Fibroblast of upper back skin (primary cell): ENCODE data around the gene TBX5.
A peak's percentile ranks its signal among the peaks of the same experiment; 100 is the strongest.

Experiments
- DNase-seq: peaks from one replicate; pipeline ENCODE4 v3.0.0-alpha.2; 2013

The TBX5 gene

DNA sequence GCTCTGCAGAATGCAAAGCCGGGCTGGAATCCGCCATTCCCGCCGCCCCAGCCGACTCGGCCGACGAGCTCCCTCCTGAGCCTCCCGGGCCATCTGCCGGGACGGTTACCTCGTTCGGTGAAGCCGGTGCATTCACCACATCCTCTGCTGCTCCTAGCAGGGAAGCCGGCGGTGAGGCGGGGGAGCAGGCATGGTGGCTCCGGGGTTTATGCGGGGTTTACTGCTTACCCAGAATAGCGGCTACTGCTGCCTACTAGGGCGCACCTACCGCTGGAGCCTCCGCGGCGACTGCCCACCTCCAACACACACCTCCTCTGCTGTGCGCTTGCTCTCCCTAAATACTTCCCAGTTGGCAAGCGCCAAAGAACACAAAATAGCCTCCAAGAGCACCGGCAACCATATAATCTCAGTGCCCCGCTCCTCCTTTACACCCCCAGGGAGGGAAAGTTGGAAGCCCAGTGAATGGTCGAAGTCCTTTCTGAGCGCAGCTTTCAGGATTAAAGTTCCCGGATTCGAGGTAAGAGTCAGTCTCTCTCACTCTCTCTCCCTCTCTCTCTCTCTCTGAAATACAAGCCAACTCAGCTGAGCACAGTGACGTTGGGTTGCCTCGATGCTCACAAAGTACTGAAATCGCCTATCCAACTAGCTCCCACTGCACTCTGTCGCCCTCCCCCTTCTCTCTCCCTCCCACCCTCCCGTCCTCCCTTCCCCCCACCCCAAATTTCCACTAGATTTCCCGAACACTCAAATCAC lies at the start of gene TBX5:
TBX5 (minus strand) TSS at position 626 of the 753 bp plus-strand sequence. CDS start 2,246 bp downstream, outside the sequence.
- peak; percentile 41 for DNase-seq

DNA sequence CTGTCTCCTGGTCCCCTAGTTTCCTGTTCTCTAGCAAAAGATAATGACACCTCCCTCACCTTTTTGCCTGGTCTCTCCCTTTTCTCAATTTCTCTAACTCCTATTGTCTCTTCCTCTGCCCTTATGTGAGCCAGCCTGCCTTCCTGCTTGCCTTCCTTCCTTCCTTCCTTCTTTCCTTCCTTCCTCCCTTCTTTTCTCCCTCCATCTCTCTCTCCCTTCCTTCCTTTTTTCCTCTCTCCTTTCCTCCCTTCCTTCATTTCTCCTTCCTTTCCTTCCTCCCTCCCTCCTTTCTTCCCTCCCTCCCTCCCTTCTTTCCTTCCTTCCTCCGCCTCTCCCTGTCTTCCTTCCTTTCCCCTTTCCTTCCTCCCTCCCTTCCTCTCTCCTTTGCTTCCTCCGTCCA lies 45.7 kb upstream of the TBX5 start:
- no peak for DNase-seq

DNA sequence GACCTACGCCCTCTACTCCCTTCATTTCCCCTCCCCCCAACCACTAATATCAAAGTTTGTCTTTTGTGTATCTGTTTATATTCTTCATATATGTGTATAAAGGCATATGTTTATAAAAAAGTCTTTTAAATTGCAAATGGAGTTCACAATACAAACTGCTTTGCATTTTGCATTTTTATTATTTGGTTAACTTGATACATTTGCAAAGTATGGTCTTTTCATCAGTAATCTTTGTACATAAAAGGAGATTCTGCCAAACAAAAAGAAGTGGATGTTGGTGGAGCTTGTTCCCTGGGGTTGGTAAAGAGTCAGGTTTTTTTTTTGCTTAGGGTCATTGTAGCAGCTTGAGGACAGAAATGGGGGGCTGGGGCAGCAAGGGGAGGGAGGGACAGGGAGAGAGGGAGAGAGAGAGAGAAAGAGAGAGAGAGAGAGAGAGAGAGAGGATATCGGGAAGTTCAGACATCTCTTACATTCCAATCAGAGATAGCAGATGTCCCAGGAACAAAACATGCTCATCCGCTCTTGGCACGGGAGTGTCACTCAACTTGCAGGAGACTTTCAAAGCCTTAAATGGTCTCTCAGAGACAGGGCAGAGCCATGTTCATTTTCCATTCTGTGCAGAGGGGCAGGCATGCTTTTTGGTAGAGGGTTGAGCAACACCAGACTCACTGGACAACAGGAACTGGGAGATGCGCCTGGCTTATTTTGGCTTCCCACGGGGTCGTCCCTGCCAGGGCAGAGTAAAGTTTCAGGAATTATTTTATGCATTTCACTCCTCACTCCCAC lies 44.8 kb upstream of the TBX5 start:
- no peak for DNase-seq

- DNase-seq: no peak
Measured at GRCh38 chr12:114450019-114450418, 44.1 kb upstream of the TBX5 start.

- DNase-seq: no peak
Measured at GRCh38 chr12:114448618-114448933, 42.6 kb upstream of the TBX5 start.

DNA sequence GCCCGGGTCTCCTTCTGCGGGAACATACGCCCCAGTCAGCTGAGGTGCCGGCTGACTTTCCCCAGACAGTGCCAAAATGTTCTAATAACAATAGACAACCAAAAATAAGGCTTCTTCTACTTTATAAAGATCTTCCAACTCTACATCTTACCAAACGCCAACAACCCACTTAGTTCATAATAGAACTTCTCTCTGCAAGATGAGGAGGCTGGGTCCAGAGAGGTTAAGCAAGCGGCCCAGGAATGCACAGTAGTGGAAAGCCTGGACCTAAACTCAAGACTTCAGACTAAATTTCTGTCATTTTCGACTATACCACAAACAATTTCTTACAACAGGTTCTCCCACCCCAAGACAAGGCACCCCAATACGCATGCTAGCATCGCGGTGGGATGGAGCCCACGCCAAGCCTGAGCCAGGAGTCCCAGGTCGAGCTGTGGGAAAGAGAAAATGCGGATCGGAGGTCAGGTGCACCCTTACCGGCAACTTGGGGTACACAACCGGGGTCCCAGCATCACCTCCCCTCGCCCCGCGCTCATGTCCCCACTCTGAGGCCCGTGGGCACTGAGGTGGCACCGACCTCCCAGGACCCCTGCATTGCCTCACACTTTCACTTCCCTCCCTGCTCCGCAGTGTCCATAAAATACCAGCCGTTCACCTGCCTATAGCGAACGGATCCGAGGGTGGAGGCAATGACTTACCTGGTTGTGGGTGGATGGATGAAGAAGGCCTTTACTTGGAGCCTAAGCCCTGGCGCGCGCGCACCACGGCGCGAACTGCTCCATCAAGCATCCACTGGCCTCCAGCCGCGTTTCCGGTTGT lies 42.1 kb upstream of the TBX5 start:
- DNase-seq: no peak

DNA sequence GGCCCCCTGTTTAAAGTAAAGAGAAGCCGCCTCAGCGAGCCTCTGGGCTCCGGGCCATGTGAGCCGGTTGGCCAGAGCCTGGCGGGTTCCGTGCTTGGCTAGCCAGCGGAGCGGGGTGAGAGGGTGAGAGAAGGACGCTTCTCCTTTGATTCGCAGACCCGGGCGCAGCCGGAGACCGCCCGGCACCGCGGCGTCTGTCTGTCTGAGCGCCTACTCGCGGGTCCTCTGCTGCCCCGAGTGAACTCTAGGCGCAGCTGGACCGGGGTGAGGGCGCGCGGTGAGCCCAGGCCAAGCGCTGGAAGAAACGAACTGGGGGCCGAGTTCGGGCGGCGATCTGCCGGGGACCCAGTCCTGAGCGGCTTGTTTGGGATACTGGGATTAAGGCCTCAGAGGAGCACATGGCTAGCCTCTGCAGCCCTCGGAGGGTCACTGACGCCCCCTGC lies 41.4 kb upstream of the TBX5 start:
- no peak for DNase-seq

DNA sequence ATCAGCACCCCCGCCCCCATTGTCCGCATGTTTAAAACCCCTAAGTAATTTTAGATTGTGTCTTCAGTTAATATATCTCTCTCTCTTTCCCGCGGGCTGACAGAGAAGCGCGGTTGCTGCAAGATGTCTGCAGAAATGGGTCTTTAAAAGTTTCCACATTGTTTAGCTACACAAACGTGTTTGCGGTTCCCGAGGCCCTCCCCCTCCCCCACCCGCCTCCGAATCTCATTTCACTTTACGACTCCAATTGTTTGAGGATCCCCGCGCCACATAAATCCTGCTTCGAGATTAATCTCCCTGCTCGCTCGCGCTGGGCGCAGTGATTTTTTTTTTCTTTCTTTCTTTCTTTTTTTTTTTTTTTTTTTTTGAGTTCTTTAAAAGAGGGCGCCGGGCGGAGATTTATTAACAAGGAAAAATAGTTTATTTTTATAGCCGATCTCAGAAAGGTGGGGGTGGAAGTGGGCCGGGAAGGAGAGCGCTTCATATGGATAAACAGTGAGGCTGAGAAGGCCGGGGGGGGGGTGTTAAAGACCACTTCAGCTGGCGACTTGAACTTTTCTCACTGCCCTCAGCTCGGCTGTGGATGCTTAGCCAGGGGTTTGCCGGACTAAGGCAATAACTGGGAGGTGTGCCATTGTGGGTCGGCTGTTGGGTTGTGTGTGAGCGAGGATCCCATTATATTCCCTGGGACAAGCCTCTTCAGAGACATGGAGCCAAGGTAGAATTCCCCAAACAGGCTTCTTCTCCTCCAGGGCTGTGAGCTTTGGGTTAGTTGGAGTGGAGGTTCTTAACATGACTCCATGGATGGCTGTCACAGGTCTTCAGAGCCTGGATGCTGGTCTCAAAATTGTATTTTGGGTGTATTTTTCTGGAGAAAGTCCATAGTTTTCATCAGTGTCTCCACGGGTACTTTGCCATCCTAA lies 39.7 kb upstream of the TBX5 start:
- no peak for DNase-seq

- DNase-seq: no peak
Measured at GRCh38 chr12:114444422-114445279, 38.7 kb upstream of the TBX5 start.

DNA sequence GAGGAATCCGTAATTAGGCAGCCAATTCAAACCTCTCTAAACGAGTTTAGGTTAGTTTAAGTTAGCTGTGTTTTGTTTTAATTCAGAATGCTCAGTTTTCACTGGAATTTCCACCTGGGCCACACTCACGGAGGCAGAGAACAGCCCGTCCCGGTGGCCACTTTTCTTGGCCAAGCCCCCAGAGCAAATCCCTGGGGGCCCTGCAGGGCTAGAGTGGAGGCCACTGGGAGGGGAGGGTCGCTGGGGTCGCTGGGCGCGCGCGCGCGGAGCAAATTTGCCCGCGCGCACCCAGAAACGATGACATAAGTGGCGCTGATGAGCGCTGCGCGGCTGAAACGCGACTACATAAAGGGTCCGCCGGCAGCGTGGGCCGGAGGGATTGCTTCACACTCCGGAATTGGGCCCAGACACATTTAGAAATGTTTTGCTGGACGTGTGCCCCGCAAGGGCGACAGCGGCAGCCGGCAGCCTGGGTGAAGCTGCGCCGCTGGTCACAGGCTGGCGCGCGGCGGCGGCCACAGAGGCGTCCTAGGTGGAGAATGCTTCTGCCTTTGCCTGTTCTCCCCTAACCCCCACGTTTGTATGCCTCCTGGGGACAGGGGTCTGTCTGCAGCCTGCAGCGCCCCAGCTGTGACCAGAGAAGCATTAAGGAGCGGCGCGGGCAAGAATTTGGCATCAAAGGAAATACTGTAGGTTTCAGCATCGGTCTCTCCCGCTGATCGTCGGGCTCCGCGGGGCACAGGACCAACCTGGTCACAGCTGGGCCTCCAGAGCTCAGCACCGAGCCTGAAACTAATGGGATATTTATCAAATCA lies 37.9 kb upstream of the TBX5 start:
- no peak for DNase-seq

DNA sequence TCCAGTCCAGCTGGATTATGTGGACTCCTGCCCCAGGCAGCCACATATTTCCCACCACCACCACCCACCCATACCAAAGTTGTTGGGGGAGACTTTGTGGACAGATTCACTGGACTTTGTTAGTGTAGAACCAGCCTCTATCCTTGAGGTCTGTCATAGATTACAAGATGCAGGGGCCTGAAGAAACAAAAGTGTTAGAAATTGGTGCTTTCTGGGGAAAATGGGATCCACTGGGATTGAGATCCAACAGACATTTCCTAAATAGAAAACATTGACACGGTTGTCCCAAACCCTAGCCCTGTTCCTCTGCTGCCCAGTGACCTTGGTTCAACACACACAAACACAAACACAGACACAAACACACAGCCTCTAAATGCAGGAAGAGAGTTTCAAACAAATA lies 36.6 kb upstream of the TBX5 start:
- DNase-seq: no peak

DNA sequence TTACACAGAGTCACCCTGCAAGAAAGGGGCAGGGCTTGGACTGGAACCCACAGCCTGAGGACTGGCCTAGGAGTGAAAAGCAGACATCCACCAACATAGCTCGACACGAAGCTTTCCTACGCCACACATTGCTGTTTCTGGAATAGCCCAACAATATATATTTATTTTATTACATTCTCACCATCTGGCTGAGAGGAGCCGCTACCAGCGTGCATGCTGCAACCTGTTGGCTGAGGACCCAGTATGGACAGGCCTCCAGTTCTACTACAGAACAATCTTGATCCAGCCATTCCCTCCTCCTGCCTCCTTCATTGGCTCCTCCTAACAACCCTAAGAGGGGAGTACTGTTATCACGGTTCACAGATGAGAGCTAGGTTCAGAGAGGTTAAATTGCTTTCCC lies 35.6 kb upstream of the TBX5 start:
- DNase-seq: no peak

GRCh38 chr12:114441039-114441383 lies 35.1 kb upstream of the TBX5 start:
- DNase-seq: no peak

GRCh38 chr12:114440270-114441038 lies 34.5 kb upstream of the TBX5 start:
- DNase-seq: no peak

- DNase-seq: no peak
Measured at GRCh38 chr12:114439817-114440216, 33.9 kb upstream of the TBX5 start.

DNA sequence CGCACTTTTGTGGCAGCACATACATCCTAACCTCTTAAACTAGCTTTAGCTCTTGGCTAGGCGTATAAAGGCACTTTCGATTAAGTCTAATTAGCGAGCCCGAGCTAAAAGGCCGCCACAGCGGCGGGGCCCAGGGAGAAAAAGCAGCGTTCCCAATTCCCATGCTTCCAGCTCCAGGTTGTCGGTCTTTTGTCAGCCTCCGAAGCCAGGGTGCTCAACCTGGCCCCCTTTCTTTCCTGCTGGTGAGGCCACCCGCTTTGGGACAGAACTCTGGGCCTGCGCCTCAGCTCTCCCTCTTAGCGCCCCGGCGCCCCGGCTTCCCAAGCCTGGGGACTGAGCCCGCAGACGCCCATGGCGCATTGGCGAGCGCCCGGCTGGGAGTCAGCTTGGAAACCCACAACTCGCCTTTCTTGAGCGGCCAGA lies 33.3 kb upstream of the TBX5 start:
- no peak for DNase-seq

- no peak for DNase-seq
Measured at GRCh38 chr12:114438635-114439256, 32.8 kb upstream of the TBX5 start.

- no peak for DNase-seq
Measured at GRCh38 chr12:114434341-114434740, 28.4 kb upstream of the TBX5 start.

GRCh38 chr12:114431902-114432301 lies 26.0 kb upstream of the TBX5 start:
- no peak for DNase-seq
